NK-92 (cell line): Measurements from ENCODE around the gene INHBE.
A peak's percentile ranks its signal among the peaks of the same experiment; 100 is the strongest.

Experiments
- DNase-seq: peaks from one replicate; lab custom pipeline; 2025; ENCODE audit not compliant: unreplicated experiment; lab: John Stamatoyannopoulos, UW

Gene INHBE

GRCh38 chr12:57460468-57460784 lies 5.3 kb downstream of the INHBE start:
- DNase-seq: no peak

GRCh38 chr12:57460841-57461275 lies 5.8 kb downstream of the INHBE start:
- DNase-seq: no peak

GRCh38 chr12:57461276-57461916 lies 6.3 kb downstream of the INHBE start:
- DNase-seq: no peak

GRCh38 chr12:57461917-57462250 lies 6.8 kb downstream of the INHBE start:
- DNase-seq: no peak

- peak; percentile 12 for DNase-seq
Measured at GRCh38 chr12:57462251-57462911, 7.3 kb downstream of the INHBE start.

GRCh38 chr12:57462912-57463253 lies 7.8 kb downstream of the INHBE start:
- DNase-seq: no peak

- no peak for DNase-seq
Measured at GRCh38 chr12:57464569-57464968, 9.5 kb downstream of the INHBE start.

- DNase-seq: no peak
Measured at GRCh38 chr12:57465030-57465746, 10.1 kb downstream of the INHBE start.

GRCh38 chr12:57465747-57466505 lies 10.8 kb downstream of the INHBE start:
- DNase-seq: no peak

- DNase-seq: no peak
Measured at GRCh38 chr12:57467212-57467874, 12.2 kb downstream of the INHBE start.

GRCh38 chr12:57467915-57468314 lies 12.8 kb downstream of the INHBE start:
- DNase-seq: no peak

GRCh38 chr12:57469296-57470164 lies 14.4 kb downstream of the INHBE start:
- no peak for DNase-seq

GRCh38 chr12:57470286-57470969 lies 15.3 kb downstream of the INHBE start:
- DNase-seq: no peak

- DNase-seq: no peak
Measured at GRCh38 chr12:57470970-57471656, 16.0 kb downstream of the INHBE start.

GRCh38 chr12:57471661-57472060 lies 16.6 kb downstream of the INHBE start:
- no peak for DNase-seq

GRCh38 chr12:57472391-57472790 lies 17.3 kb downstream of the INHBE start:
- DNase-seq: no peak

GRCh38 chr12:57473392-57473791 lies 18.3 kb downstream of the INHBE start:
- DNase-seq: no peak

GRCh38 chr12:57473886-57474285 lies 18.8 kb downstream of the INHBE start:
- DNase-seq: no peak

- no peak for DNase-seq
Measured at GRCh38 chr12:57474430-57474829, 19.3 kb downstream of the INHBE start.
